CD4-positive, alpha-beta T cell treated with Interleukin-15 for 1 hour (primary cell): ENCODE measurements around the gene CITED2.

Experiments used
- DNase-seq: peaks from one replicate; pipeline ENCODE4 v3.0.0-alpha.2; 2020

Gene CITED2

GRCh38 chr6:139381216-139381865 is 6.9 kb upstream of the CITED2 start:
- no peak for DNase-seq

- DNase-seq: no peak
These were observed 6.2 kb upstream of the CITED2 start for GRCh38 chr6:139380611-139381010.

- no peak for DNase-seq
These were observed 5.7 kb upstream of the CITED2 start for GRCh38 chr6:139380168-139380567.

- DNase-seq: no peak
These were observed 4.5 kb upstream of the CITED2 start for GRCh38 chr6:139378882-139379341.

- no peak for DNase-seq
These were observed 3.8 kb upstream of the CITED2 start for GRCh38 chr6:139378226-139378625.

- no peak for DNase-seq
These were observed 2.3 kb upstream of the CITED2 start for GRCh38 chr6:139376604-139377218.

- DNase-seq: no peak
These were observed 1.5 kb upstream of the CITED2 start for GRCh38 chr6:139376017-139376330.

- DNase-seq: peak; percentile 82
These were observed 973 bp upstream of the CITED2 start for GRCh38 chr6:139375226-139376016.

GRCh38 chr6:139373928-139374356 is 506 bp downstream of the CITED2 start:
- DNase-seq: no peak

GRCh38 chr6:139373154-139373927 is 1.1 kb downstream of the CITED2 start:
- peak; percentile 76 for DNase-seq

GRCh38 chr6:139372326-139373153 is 1.9 kb downstream of the CITED2 start:
- no peak for DNase-seq

GRCh38 chr6:139371421-139372203 is 2.8 kb downstream of the CITED2 start:
- DNase-seq: no peak

- DNase-seq: no peak
These were observed 3.5 kb downstream of the CITED2 start for GRCh38 chr6:139370999-139371345.

GRCh38 chr6:139370283-139370998 is 4.0 kb downstream of the CITED2 start:
- DNase-seq: no peak

- DNase-seq: no peak
These were observed 4.7 kb downstream of the CITED2 start for GRCh38 chr6:139369568-139370282.

- no peak for DNase-seq
These were observed 5.4 kb downstream of the CITED2 start for GRCh38 chr6:139369068-139369467.

GRCh38 chr6:139368661-139369060 is 5.8 kb downstream of the CITED2 start:
- no peak for DNase-seq

- no peak for DNase-seq
These were observed 6.6 kb downstream of the CITED2 start for GRCh38 chr6:139367810-139368351.

GRCh38 chr6:139364982-139365379 is 9.5 kb downstream of the CITED2 start:
- DNase-seq: no peak
